GM10847 (cell line): ENCODE data around the gene DNLZ.

Experiments used
- POLR2A ChIP-seq: IDR thresholded peaks from 2 replicates; pipeline ENCODE4 v1.6.1; 2011; ENCODE audit not compliant: insufficient read length; ENCODE audit errors: extremely low read depth

The DNLZ gene

GRCh38 chr9:136383436-136383835 lies 19.9 kb upstream of the DNLZ start:
- TF ChIP-seq POLR2A = no peak

GRCh38 chr9:136381966-136382513 lies 18.5 kb upstream of the DNLZ start:
- TF ChIP-seq POLR2A = no peak

GRCh38 chr9:136381311-136381710 lies 17.8 kb upstream of the DNLZ start:
- TF ChIP-seq POLR2A = no peak

- TF ChIP-seq POLR2A = no peak
Observed at GRCh38 chr9:136380381-136380780, 16.8 kb upstream of the DNLZ start.

- TF ChIP-seq POLR2A = no peak
Observed at GRCh38 chr9:136379891-136380290, 16.3 kb upstream of the DNLZ start.

GRCh38 chr9:136379401-136379800 lies 15.9 kb upstream of the DNLZ start:
- TF ChIP-seq POLR2A = no peak

GRCh38 chr9:136379003-136379287 lies 15.4 kb upstream of the DNLZ start:
- TF ChIP-seq POLR2A = no peak

- TF ChIP-seq POLR2A = no peak
Observed at GRCh38 chr9:136378170-136379002, 14.8 kb upstream of the DNLZ start.

GRCh38 chr9:136377341-136378169 lies 14.0 kb upstream of the DNLZ start:
- no peak for TF ChIP-seq POLR2A

GRCh38 chr9:136376457-136376856 lies 12.9 kb upstream of the DNLZ start:
- TF ChIP-seq POLR2A = no peak

GRCh38 chr9:136375096-136375495 lies 11.6 kb upstream of the DNLZ start:
- TF ChIP-seq POLR2A = no peak

GRCh38 chr9:136374183-136374575 lies 10.6 kb upstream of the DNLZ start:
- TF ChIP-seq POLR2A = no peak

- no peak for TF ChIP-seq POLR2A
Observed at GRCh38 chr9:136373300-136374182, 10.0 kb upstream of the DNLZ start, which contains the start of gene CARD9. CARD9 (minus strand) TSS chr9:136373669; CDS start chr9:136372078, 1,591 bp downstream.

- no peak for TF ChIP-seq POLR2A
Observed at GRCh38 chr9:136372561-136373299, 9.2 kb upstream of the DNLZ start.
